K562 (cell line): ENCODE results near the gene VMP1. TPM values are rescaled to one million over a fixed set of nuclear protein-coding genes. Genes with fewer than 3 reads are reported as not detected.

Experiments
- CCNT2 ChIP-seq: IDR thresholded peaks from 2 replicates; pipeline ENCODE4 v1.6.1; 2011; ENCODE audit warnings: borderline replicate concordance, low read depth, mild to moderate bottlenecking, moderate library complexity, mixed read lengths, low read length; ENCODE audit not compliant: insufficient read length; ENCODE audit errors: extremely low read depth
- EP300 ChIP-seq: IDR thresholded peaks from 2 replicates; pipeline ENCODE4 v1.6.1; 2012; ENCODE audit warnings: low read length, improper control_type of control experiment
- FOXK2 ChIP-seq, 2 experiments: fragments of 450-650 bp; IDR thresholded peaks in 1 of 2; conservative IDR thresholded peaks in 1 of 2; 2 replicates each; pipeline ENCODE4 v1.6.1; 2016; ENCODE audit warnings: low read depth in 2 of 2, mild to moderate bottlenecking in 1 of 2
- HMG20B ChIP-seq: fragments of 250-450 bp; sonication (Bioruptor Pico); IDR thresholded peaks from 2 replicates; pipeline ENCODE4 v1.5.0; 2021; ENCODE audit warnings: mild to moderate bottlenecking
- HNRNPK ChIP-seq: fragments of 200-400 bp; formaldehyde crosslinking; IDR thresholded peaks from one replicate; pipeline ENCODE4 v1.6.1; 2018; ENCODE audit warnings: mild to moderate bottlenecking, low read depth, low read length; ENCODE audit not compliant: poor library complexity, severe bottlenecking
- PHB ChIP-seq: fragments of 250-450 bp; sonication (Bioruptor Pico); IDR thresholded peaks from 2 replicates; pipeline ENCODE4 v1.5.0; 2021
- SRSF7 ChIP-seq: fragments of 200-400 bp; formaldehyde crosslinking; optimal IDR thresholded peaks from 2 replicates; pipeline ENCODE3; 2017; ENCODE audit warnings: mild to moderate bottlenecking, low read depth, low read length
- TCF7L2 ChIP-seq: fragments of 150-350 bp; IDR thresholded peaks from 2 replicates; pipeline ENCODE4 v1.6.1; 2016; ENCODE audit warnings: low read depth, mild to moderate bottlenecking, low read length, moderate library complexity
- ZBTB17 ChIP-seq: fragments of 450-650 bp; formaldehyde crosslinking; IDR thresholded peaks from 2 replicates; pipeline ENCODE4 v1.4.0; 2020; ENCODE audit warnings: mild to moderate bottlenecking
- ZNF134 ChIP-seq: fragments of 250-450 bp; sonication (Bioruptor Pico); conservative IDR thresholded peaks from 2 replicates; pipeline ENCODE4 v1.4.0; 2020
- ZNF24 ChIP-seq: fragments of 450-650 bp; IDR thresholded peaks from 2 replicates; pipeline ENCODE4 v1.6.1; 2016
- ZNF444 ChIP-seq: fragments of 250-450 bp; sonication (Bioruptor Pico); IDR thresholded peaks from 2 replicates; pipeline ENCODE4 v1.4.0; 2020; ENCODE audit warnings: mild to moderate bottlenecking, moderate library complexity
- ZNF75A ChIP-seq: fragments of 450-650 bp; formaldehyde crosslinking; IDR thresholded peaks from 2 replicates; pipeline ENCODE4 v1.4.0; 2020; ENCODE audit warnings: mild to moderate bottlenecking
- polyA plus RNA-seq, 8 experiments: library from polyadenylated mRNA; depleted of rRNA in 4 of 8; stranded (reverse) in 5 of 8; unstranded in 3 of 8; fragments of >200 nt; fragmentation: Nextera tagmentation in 2 of 8; fragmentation: Illumina TruSeq in 1 of 8; extraction: Ambion mirVana in 2 of 8; extraction: Trizol in 1 of 8; gene quantifications; 2 replicates each; pipeline versions ENCODE4 v1.2.1 to v1.2.3, GENCODE V29; 2011 to 2014; ENCODE audit warnings: inconsistent platforms in 1 of 8, missing spikeins in 1 of 8
- total RNA-seq, 7 experiments: library from RNA; depleted of rRNA in 6 of 7; stranded (reverse); fragments of >200 nt in 6 of 7; fragmentation: Illumina TruSeq in 2 of 7; extraction: Trizol in 2 of 7; gene quantifications; 2 replicates each; pipeline versions ENCODE4 v1.2.1 to v1.2.3, GENCODE V29; 2011 to 2021; ENCODE audit warnings: low replicate concordance in 1 of 7
- TF ChIP-seq, protein P1 (sequence below): sonication (generic); formaldehyde crosslinking; IDR thresholded peaks from 2 replicates; pipeline ENCODE4 v1.8.1; 2023; ENCODE audit warnings: mild to moderate bottlenecking, missing genetic modification reagents
- TF ChIP-seq, protein P2 (sequence below), 2 experiments: fragments of 450-650 bp; IDR thresholded peaks; 2 replicates each; pipeline ENCODE4 v1.6.1; 2016; ENCODE audit warnings: mild to moderate bottlenecking in 2 of 2, borderline replicate concordance in 1 of 2, low read depth in 1 of 2, moderate library complexity in 1 of 2
- TF ChIP-seq, protein P3 (sequence below): fragments of 250-450 bp; sonication (Bioruptor Pico); IDR thresholded peaks from 2 replicates; pipeline ENCODE4 v1.9.0; 2021; ENCODE audit warnings: mild to moderate bottlenecking

Gene VMP1
- total and polyA plus RNA-seq, 9 of the 15 experiments (the other 6 are each of a cell fraction or from before 2014, with no cell fraction given), result 123 to 304 (median 151) TPM

DNA sequence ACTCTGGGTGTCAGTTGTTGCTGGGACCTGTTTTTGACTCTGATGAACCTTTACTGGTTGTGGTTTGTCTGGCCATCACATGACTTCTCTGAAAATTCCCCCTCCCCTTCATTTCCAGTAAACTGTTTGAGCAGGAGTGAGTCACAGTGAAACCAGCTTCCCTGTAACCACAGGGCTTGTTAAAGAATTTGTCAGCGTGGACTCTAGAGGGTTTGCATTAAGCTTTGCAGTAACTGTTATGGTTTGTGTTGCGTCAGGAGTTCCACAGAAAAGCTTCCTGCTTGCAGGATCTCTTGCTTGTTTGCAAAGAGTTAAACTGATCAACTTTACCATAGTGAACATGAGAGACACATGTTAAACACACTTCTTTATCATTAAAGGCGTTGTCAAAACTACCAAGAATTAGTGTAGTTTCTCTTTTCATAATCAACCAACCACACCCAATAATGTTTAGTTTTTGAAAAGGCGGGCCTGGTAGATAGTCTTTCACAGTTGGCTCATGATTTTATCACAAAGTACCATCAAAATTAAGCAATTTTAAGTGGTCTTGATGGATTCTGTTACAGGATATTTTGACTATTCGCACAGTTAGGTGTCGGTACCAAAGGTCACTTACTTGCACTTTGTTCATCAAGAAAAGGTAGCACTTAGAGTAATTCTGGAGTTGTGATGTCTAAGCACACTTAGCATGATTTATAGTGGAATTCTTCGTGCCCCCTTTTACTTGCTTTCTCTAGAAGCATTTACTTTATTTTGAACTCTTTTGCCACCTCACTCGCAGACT lies 79.3 kb downstream of the VMP1 start (continued):
- TF ChIP-seq, protein P1, sequence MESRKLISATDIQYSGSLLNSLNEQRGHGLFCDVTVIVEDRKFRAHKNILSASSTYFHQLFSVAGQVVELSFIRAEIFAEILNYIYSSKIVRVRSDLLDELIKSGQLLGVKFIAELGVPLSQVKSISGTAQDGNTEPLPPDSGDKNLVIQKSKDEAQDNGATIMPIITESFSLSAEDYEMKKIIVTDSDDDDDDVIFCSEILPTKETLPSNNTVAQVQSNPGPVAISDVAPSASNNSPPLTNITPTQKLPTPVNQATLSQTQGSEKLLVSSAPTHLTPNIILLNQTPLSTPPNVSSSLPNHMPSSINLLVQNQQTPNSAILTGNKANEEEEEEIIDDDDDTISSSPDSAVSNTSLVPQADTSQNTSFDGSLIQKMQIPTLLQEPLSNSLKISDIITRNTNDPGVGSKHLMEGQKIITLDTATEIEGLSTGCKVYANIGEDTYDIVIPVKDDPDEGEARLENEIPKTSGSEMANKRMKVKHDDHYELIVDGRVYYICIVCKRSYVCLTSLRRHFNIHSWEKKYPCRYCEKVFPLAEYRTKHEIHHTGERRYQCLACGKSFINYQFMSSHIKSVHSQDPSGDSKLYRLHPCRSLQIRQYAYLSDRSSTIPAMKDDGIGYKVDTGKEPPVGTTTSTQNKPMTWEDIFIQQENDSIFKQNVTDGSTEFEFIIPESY (CRISPR knock-in tag), result peak; percentile 28; the same call in 1 of the 2 replicates
- no peak for TF ChIP-seq ZBTB17 (CRISPR knock-in tag)
- no peak for TF ChIP-seq SRSF7
- no peak for TF ChIP-seq ZNF24
- TF ChIP-seq ZNF134 (CRISPR knock-in tag), result no peak
- TF ChIP-seq, protein P2, sequence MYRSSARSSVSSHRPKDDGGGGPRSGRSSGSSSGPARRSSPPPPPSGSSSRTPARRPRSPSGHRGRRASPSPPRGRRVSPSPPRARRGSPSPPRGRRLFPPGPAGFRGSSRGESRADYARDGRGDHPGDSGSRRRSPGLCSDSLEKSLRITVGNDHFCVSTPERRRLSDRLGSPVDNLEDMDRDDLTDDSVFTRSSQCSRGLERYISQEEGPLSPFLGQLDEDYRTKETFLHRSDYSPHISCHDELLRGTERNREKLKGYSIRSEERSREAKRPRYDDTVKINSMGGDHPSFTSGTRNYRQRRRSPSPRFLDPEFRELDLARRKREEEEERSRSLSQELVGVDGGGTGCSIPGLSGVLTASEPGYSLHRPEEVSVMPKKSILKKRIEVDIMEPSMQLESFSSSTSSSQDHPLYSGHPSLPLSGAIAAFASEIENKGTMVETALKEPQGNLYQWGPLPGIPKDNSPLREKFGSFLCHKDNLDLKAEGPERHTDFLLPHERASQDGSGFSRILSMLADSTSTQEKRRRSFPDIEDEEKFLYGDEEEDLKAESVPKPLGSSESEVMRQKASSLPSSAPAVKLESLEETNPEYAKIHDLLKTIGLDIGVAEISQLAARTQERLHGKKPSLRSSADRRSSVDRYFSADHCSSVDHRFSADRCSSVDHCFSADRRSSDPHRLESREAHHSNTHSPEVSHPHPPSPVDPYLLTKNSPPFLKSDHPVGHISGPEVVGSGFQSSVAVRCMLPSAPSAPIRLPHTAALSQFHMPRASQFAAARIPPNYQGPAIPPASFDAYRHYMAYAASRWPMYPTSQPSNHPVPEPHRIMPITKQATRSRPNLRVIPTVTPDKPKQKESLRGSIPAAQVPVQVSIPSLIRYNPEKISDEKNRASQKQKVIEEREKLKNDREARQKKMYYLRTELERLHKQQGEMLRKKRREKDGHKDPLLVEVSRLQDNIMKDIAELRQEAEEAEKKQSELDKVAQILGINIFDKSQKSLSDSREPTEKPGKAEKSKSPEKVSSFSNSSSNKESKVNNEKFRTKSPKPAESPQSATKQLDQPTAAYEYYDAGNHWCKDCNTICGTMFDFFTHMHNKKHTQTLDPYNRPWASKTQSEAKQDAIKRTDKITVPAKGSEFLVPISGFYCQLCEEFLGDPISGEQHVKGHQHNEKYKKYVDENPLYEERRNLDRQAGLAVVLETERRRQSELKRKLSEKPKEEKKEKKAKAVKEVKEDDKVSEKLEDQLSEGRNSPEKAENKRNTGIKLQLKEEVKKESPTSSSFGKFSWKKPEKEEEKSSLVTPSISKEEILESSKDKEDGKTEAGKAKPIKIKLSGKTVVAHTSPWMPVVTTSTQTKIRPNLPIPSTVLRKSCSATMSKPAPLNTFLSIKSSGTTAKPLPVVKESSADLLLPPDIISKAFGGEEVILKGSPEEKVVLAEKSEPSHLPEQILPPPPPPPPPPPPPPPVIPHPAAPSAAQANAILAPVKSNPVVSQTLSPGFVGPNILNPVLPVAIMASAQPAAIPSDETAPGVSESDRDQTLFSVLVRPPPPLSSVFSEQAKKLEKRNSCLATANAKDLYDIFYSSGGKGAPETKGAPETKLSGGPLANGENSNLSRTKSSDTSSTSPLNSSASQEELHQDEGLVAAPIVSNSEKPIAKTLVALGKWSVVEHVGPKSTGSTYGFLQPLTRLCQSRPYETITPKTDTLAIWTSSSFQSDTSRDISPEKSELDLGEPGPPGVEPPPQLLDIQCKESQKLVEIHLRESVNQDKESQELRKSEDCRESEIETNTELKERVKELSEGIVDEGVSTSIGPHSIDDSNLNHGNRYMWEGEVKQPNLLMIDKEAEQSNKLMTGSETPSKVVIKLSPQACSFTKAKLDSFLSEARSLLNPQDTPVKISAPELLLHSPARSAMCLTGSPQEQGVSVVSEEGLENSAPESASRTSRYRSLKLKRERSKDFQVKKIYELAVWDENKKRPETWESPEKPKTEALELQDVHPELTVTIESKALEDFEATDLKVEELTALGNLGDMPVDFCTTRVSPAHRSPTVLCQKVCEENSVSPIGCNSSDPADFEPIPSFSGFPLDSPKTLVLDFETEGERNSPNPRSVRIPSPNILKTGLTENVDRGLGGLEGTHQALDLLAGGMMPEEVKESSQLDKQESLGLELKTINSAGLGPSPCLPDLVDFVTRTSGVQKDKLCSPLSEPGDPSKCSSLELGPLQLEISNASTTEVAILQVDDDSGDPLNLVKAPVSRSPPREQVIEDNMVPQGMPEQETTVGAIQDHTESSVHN (IDR thresholded peaks at IDR 0.05; ENCODE audit: borderline replicate concordance in 1 of 2, low read depth in 1 of 2), result peak in 1 of 2 experiments; percentile 91; a peak in 2 of 4 replicates
- peak; percentile 89 for TF ChIP-seq EP300
- no peak for TF ChIP-seq HMG20B (CRISPR knock-in tag)
- TF ChIP-seq FOXK2 (conservative IDR thresholded peaks at IDR 0.05 in 1 of 2, IDR thresholded peaks at IDR 0.05 in 1 of 2; ENCODE audit: low read depth in 2 of 2), result peak; percentile 84 to 87
- TF ChIP-seq TCF7L2, result no peak
- TF ChIP-seq PHB (CRISPR knock-in tag), result no peak
- TF ChIP-seq CCNT2, result peak; percentile 45
- TF ChIP-seq ZNF444 (CRISPR knock-in tag), result no peak
- TF ChIP-seq ZNF75A (CRISPR knock-in tag), result no peak
- TF ChIP-seq, protein P3, sequence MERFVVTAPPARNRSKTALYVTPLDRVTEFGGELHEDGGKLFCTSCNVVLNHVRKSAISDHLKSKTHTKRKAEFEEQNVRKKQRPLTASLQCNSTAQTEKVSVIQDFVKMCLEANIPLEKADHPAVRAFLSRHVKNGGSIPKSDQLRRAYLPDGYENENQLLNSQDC (CRISPR knock-in tag), result no peak
- no peak for TF ChIP-seq HNRNPK
